GM12878 (cell line): ENCODE data around the gene PLEKHS1. TPM values are rescaled to one million over a fixed set of nuclear protein-coding genes. Genes with fewer than 3 reads are reported as not detected.

Experiments used
- ATAC-seq: fragments of 200-7000 bp; cut with Tn5 transposase; 3 replicates; pipeline ENCODE4 v1.9.1; 2020; ENCODE audit warnings: mild to moderate bottlenecking, moderate library complexity
- BruUV-seq: library from RNA; stranded (reverse); fragments of 400-500 nt; replicated peaks from 2 replicates; lab custom pipeline; 2021; lab: Mats Ljungman, UMichigan
- CTCF ChIA-PET: fragments of 300-600 bp; sonication (Branson Sonifier 250); formaldehyde crosslinking; extraction: SDS; loops from one replicate; lab custom pipeline; 2021; ENCODE audit warnings: inconsistent platforms; lab: Yijun Ruan, JAX
- POLR2A ChIA-PET: fragments of 350-600 bp; formaldehyde crosslinking; extraction: SDS; loops from one replicate; lab custom pipeline; 2021; ENCODE audit warnings: inconsistent platforms; lab: Charles Lee
- RAD21 ChIA-PET: fragments of 300-600 bp; sonication (Branson Sonifier 250); formaldehyde crosslinking; loops from one replicate; lab custom pipeline; 2023; ENCODE audit warnings: antibody characterized with exemption; ENCODE audit not compliant: unreplicated experiment; lab: Charles Lee
- SMC1A ChIA-PET: fragments of 300-600 bp; sonication (Branson Sonifier 250); formaldehyde crosslinking; loops from one replicate; lab custom pipeline; 2023; ENCODE audit not compliant: unreplicated experiment, uncharacterized antibody; lab: Charles Lee
- DNase-seq: peaks from one replicate; pipeline ENCODE4 v3.0.0-alpha.2; 2011; ENCODE audit warnings: low read depth, low spot score
- FAIRE-seq: peaks from 3 replicates; lab custom pipeline; 2011; peaks lifted over from hg19 to GRCh38; lab: Jason Lieb, UNC
- H2AFZ ChIP-seq: 2 replicates; pipeline ENCODE4 v1.6.0; 2011; ENCODE audit warnings: low read depth, low read length, control low read depth; ENCODE audit not compliant: control insufficient read depth
- H3K27ac ChIP-seq: 2 replicates; pipeline ENCODE4 v1.5.1; 2011; ENCODE audit warnings: control low read depth; ENCODE audit not compliant: control insufficient read depth, insufficient read depth
- H3K27me3 ChIP-seq, 2 experiments: replicated peaks in 1 of 2; 2 replicates each; pipeline versions ENCODE4 v1.6.0 to v1.6.1; 2011; ENCODE audit warnings: low read length in 1 of 2; ENCODE audit not compliant: control insufficient read depth in 2 of 2, insufficient read depth in 2 of 2
- H3K36me3 ChIP-seq, 2 experiments: 2 replicates each; pipeline ENCODE4 v1.5.1; 2011; ENCODE audit warnings: low read length in 1 of 2; ENCODE audit not compliant: control insufficient read depth in 2 of 2, insufficient read depth in 2 of 2
- H3K4me1 ChIP-seq: 2 replicates; pipeline ENCODE4 v1.6.1; 2011; ENCODE audit warnings: mild to moderate bottlenecking, low read length, moderate library complexity, mixed read lengths; ENCODE audit not compliant: control insufficient read depth, insufficient read depth
- H3K4me2 ChIP-seq: 2 replicates; pipeline ENCODE4 v1.6.0; 2011; ENCODE audit warnings: control low read depth; ENCODE audit not compliant: control insufficient read depth, insufficient read depth
- H3K4me3 ChIP-seq: fragments of 200-600 bp; sonication (generic); 2 replicates; pipeline ENCODE4 v1.5.1; 2016
- H3K79me2 ChIP-seq: 2 replicates; pipeline ENCODE4 v1.6.0; 2011; ENCODE audit warnings: low read length; ENCODE audit not compliant: control insufficient read depth, insufficient read depth
- H3K9ac ChIP-seq: 2 replicates; pipeline ENCODE4 v1.8.0; 2011; ENCODE audit warnings: low read length, control low read depth, mixed read lengths; ENCODE audit not compliant: control insufficient read depth, insufficient read depth
- H3K9me3 ChIP-seq: replicated peaks from 3 replicates; pipeline ENCODE4 v1.5.1; 2011; ENCODE audit warnings: mild to moderate bottlenecking, low read length; ENCODE audit not compliant: control insufficient read depth, insufficient read depth
- H4K20me1 ChIP-seq: 2 replicates; pipeline ENCODE4 v1.6.0; 2011; ENCODE audit not compliant: control insufficient read depth, insufficient read depth
- CBX3 ChIP-seq: fragments of 200-600 bp; sonication (generic); IDR thresholded peaks from 2 replicates; pipeline ENCODE4 v1.6.1; 2016; ENCODE audit warnings: low read depth, borderline replicate concordance
- CHD2 ChIP-seq: IDR thresholded peaks from 2 replicates; pipeline ENCODE4 v1.6.1; 2011; ENCODE audit warnings: low read depth, low read length, improper control_type of control experiment, borderline replicate concordance
- CREM ChIP-seq: IDR thresholded peaks from 2 replicates; pipeline ENCODE4 v1.6.1; 2014; ENCODE audit warnings: antibody characterized with exemption, low read depth
- CUX1 ChIP-seq: IDR thresholded peaks from 2 replicates; pipeline ENCODE4 v1.6.1; 2012; ENCODE audit warnings: improper control_type of control experiment, low read depth, low read length; ENCODE audit not compliant: insufficient replicate concordance
- EGR1 ChIP-seq, 2 experiments: IDR thresholded peaks; 1 replicate in 1 of 2; 2 replicates in 1 of 2; pipeline ENCODE4 v1.6.1; 2011 to 2012; ENCODE audit warnings: low read depth in 2 of 2, low read length in 2 of 2, borderline replicate concordance in 1 of 2, mild to moderate bottlenecking in 1 of 2, moderate library complexity in 1 of 2
- FOS ChIP-seq: IDR thresholded peaks from 3 replicates; pipeline ENCODE4 v1.6.1; 2011; ENCODE audit warnings: borderline replicate concordance; ENCODE audit not compliant: insufficient read length; ENCODE audit errors: extremely low read depth
- HDAC6 ChIP-seq: fragments of 200-600 bp; sonication (generic); IDR thresholded peaks from one replicate; pipeline ENCODE4 v1.8.0; 2017; ENCODE audit warnings: antibody characterized with exemption; ENCODE audit not compliant: unreplicated experiment
- IKZF1 ChIP-seq: fragments of 450-650 bp; conservative IDR thresholded peaks from 2 replicates; pipeline ENCODE4 v1.6.1; 2017; ENCODE audit warnings: antibody characterized with exemption, mild to moderate bottlenecking
- IRF3 ChIP-seq: fragments of 450-650 bp; IDR thresholded peaks from 2 replicates; pipeline ENCODE4 v1.6.1; 2014; ENCODE audit warnings: mild to moderate bottlenecking
- PML ChIP-seq: IDR thresholded peaks from 2 replicates; pipeline ENCODE4 v1.6.1; 2012; ENCODE audit warnings: low read length, inconsistent platforms
- SREBF2 ChIP-seq: IDR thresholded peaks from 2 replicates; pipeline ENCODE4 v1.6.1; 2012; ENCODE audit warnings: mild to moderate bottlenecking, low read length
- WRNIP1 ChIP-seq: IDR thresholded peaks from 2 replicates; pipeline ENCODE4 v1.6.1; 2011; ENCODE audit warnings: low read depth, low read length, improper control_type of control experiment, borderline replicate concordance
- YY1 ChIP-seq: IDR thresholded peaks from 2 replicates; pipeline ENCODE4 v1.6.1; 2011; ENCODE audit warnings: low read depth, mild to moderate bottlenecking, low read length
- ZNF207 ChIP-seq: fragments of 450-650 bp; IDR thresholded peaks from 2 replicates; pipeline ENCODE4 v1.6.1; 2014; ENCODE audit warnings: antibody characterized with exemption, mild to moderate bottlenecking, borderline replicate concordance
- ZNF274 ChIP-seq: IDR thresholded peaks from one replicate; pipeline ENCODE4 v1.8.0; 2011; ENCODE audit not compliant: insufficient read length, insufficient read depth
- ZNF622 ChIP-seq: fragments of 450-650 bp; IDR thresholded peaks from 2 replicates; pipeline ENCODE4 v1.6.1; 2017; ENCODE audit warnings: mild to moderate bottlenecking, inconsistent platforms
- WGBS: methylation state at CpG from one replicate; pipeline ENCODE4 v1.1.6; 2016; ENCODE audit warnings: low lambda C conversion rate; ENCODE audit not compliant: insufficient replicate concordance, insufficient coverage; ENCODE audit errors: missing lambda C conversion rate; 5-methylcytosine and 5-hydroxymethylcytosine counted together
- in situ Hi-C: fragments of 300-500 bp; cut with MboI; formaldehyde crosslinking; loops from 9 replicates; pipeline ENCODE4 v1.14.3; 2018; ENCODE audit warnings: mixed read lengths
- intact Hi-C: fragments of 100-400 bp; cut with micrococcal nuclease; formaldehyde crosslinking; loops from one replicate; pipeline ENCODE4 v1.14.2; 2022; ENCODE audit not compliant: unreplicated experiment
- polyA plus RNA-seq, 11 experiments: library from polyadenylated mRNA; depleted of rRNA in 4 of 11; unstranded in 6 of 11; stranded (reverse) in 5 of 11; fragments of >200 nt; fragmentation: Nextera tagmentation in 4 of 11; fragmentation: Illumina TruSeq in 1 of 11; extraction: Ambion mirVana in 4 of 11; extraction: Trizol in 1 of 11; gene quantifications; 1 replicate in 1 of 11; 2 replicates in 10 of 11; pipeline versions ENCODE4 v1.2.1 to v1.2.3, GENCODE V29; 2011 to 2016; ENCODE audit warnings: inconsistent platforms in 2 of 11, missing spikeins in 2 of 11, low read depth in 1 of 11
- total RNA-seq, 4 experiments: library from RNA; depleted of rRNA in 3 of 4; stranded (reverse); fragments of >200 nt in 3 of 4; fragmentation: Illumina TruSeq in 1 of 4; extraction: Trizol in 1 of 4; gene quantifications; 2 replicates each; pipeline versions ENCODE4 v1.2.1 to v1.2.3, GENCODE V29; 2013 to 2021

PLEKHS1 gene
- total and polyA plus RNA-seq, 10 of the 15 experiments (the other 5 are each of a cell fraction or from before 2014, with no cell fraction given) = 0.04 to 0.17 TPM; not detected in 8

- H3K4me1 ChIP-seq = no peaks in the 10 kb centered on the region
- CTCF ChIA-PET = interaction anchor here (2.4 kb wide), 1 partner anchor 8 kb away, joined by 7 read pairs; no protein-coding TSS in a partner anchor
- intact Hi-C loops (no loop called here), in situ Hi-C loops (no loop called here)
- FAIRE-seq (no peak), ATAC-seq (no peak), DNase-seq (no peak)
- RAD21 ChIA-PET = no interaction called here
- WGBS = 66% methylated on average over 3 of the region's 3 CpGs
- H3K9ac ChIP-seq = no peak overlapping the region
- no peak overlapping the region for H3K4me3 ChIP-seq
- POLR2A ChIA-PET = no interaction called here
- no peaks in the 10 kb centered on the region for H3K9me3 ChIP-seq
- BruUV-seq = no TSS peak
- no peak overlapping the region for H2AFZ ChIP-seq
- SMC1A ChIA-PET = no interaction called here
- no peaks in the 10 kb centered on the region for H4K20me1 ChIP-seq
- H3K27ac ChIP-seq = no peak overlapping the region
- H3K4me2 ChIP-seq = no peak overlapping the region
- TF ChIP-seq SREBF2 (no peak), FOS (no peak), ZNF622 (no peak), ZNF207 (no peak), CHD2 (no peak), WRNIP1 (no peak), HDAC6 (no peak), PML (no peak), CREM (no peak), ZNF274 (no peak), IRF3 (no peak), EGR1 (IDR thresholded peaks at IDR 0.05; ENCODE audit: borderline replicate concordance in 1 of 2, low read depth in 2 of 2, low read length in 2 of 2) (no peak), YY1 (no peak), IKZF1 (no peak), CBX3 (no peak), CUX1 (no peak)
- no peaks in the 10 kb centered on the region for H3K27me3 ChIP-seq
- H3K36me3 ChIP-seq = no peaks in the 10 kb centered on the region
- H3K79me2 ChIP-seq = no peaks in the 10 kb centered on the region
Measured at GRCh38 chr10:113740850-113741249, 10.6 kb upstream of the PLEKHS1 start.
